NCI-H82 (cell line): ENCODE data around the gene TLX2.
"Not testable (repeated sequence)": the region's sequence is repeated elsewhere in the genome, so short reads cannot be mapped to it uniquely, and the experiment has no call there.

ENCODE experiments used
- DNase-seq: peaks from one replicate; lab custom pipeline; 2025; lab: John Stamatoyannopoulos, UW

The TLX2 gene

GRCh38 chr2:74514368-74515270 lies at the start of gene TLX2:
TLX2 (plus strand) TSS chr2:74514450; CDS start chr2:74514807, 357 bp downstream.
- DNase-seq, result no peak

- DNase-seq, result not testable (repeated sequence)
Observed at GRCh38 chr2:74470742-74471141, 43.5 kb upstream of the TLX2 start.

GRCh38 chr2:74471332-74472065 lies 42.8 kb upstream of the TLX2 start:
- DNase-seq, result no peak

GRCh38 chr2:74472086-74472944 lies 41.9 kb upstream of the TLX2 start, which contains the start of gene MRPL53:
MRPL53 (minus strand) TSS chr2:74472680; CDS start chr2:74472660, 20 bp downstream.
- peak; percentile 97 for DNase-seq

GRCh38 chr2:74472945-74473258 lies 41.3 kb upstream of the TLX2 start:
- peak; percentile 70 for DNase-seq

- DNase-seq, result no peak
Observed at GRCh38 chr2:74474481-74474880, 39.8 kb upstream of the TLX2 start.

GRCh38 chr2:74474899-74475298 lies 39.4 kb upstream of the TLX2 start:
- no peak for DNase-seq

- no peak for DNase-seq
Observed at GRCh38 chr2:74481431-74481830, 32.8 kb upstream of the TLX2 start.

- DNase-seq, result peak; percentile 79
Observed at GRCh38 chr2:74481961-74482800, 32.1 kb upstream of the TLX2 start.

GRCh38 chr2:74482801-74483674 lies 31.2 kb upstream of the TLX2 start, which contains the start of the genes CCDC142 and TTC31:
CCDC142 (minus strand) TSS chr2:74482998; CDS start chr2:74482837, 161 bp downstream.
TTC31 (plus strand) TSS chr2:74483081; CDS start chr2:74483096, 15 bp downstream.
- DNase-seq, result peak; percentile 99

GRCh38 chr2:74483675-74484164 lies 30.5 kb upstream of the TLX2 start:
- DNase-seq, result not testable (repeated sequence)

GRCh38 chr2:74486141-74486540 lies 28.1 kb upstream of the TLX2 start:
- DNase-seq, result no peak

- DNase-seq, result peak; percentile 92
Observed at GRCh38 chr2:74488643-74489481, 25.4 kb upstream of the TLX2 start.

GRCh38 chr2:74489906-74490305 lies 24.3 kb upstream of the TLX2 start:
- no peak for DNase-seq

GRCh38 chr2:74491648-74492544 lies 22.4 kb upstream of the TLX2 start:
- no peak for DNase-seq

GRCh38 chr2:74493546-74493945 lies 20.7 kb upstream of the TLX2 start:
- no peak for DNase-seq

GRCh38 chr2:74495440-74495839 lies 18.8 kb upstream of the TLX2 start:
- no peak for DNase-seq
